Measurements from ENCODE around the gene ZNF132.
A peak's percentile ranks its signal among the peaks of the same experiment; 100 is the strongest.

The ZNF132 gene

DNA sequence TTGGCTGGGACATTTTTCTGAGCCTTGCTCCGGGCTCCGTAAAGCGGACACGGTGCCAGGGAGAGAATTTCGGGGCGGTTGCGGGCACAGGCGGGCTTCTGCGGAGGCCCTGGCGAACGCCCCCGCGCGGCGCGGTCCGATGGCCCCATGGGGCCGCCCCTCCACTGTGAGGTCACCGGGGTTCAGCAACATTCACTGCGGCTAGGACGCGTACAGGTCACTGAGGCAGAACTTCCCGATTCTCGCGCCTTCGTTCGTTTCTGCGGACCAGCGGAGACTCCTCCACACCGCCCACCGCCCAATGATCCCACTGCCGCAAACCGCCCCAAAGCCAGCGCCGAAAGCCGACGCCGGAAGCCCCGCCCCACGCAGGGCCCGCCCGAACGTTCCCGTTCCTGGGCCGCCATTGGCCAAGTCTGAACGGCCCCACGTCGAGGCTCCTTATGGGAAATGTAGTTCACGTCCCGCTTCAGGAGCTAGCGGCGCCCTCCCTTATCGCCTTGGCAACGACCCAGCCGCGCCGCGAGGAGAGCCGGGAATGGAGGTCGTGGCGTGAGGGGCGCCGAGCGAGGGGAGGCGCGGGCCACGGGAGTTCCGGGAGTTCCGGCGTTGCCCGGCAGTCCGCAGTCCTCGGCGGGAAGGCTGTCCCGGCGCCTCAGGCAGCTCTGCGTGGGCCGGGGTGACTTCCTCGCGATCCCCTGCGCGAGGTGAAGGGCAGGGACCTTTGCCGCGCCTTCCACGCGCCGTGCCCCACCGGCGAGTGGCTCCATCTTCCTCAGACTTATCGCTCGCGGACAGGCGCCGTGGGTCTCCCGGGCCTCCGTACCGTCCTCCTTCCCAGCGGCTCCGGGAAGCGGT, 31.6 kb downstream of the ZNF132 start, which contains the start of gene ZNF584 (continued):
- TF ChIP-seq ZNF654 (tag by site-specific recombination; IDR thresholded peaks at IDR 0.05; ENCODE audit: low read depth) (no peak), ZSCAN16 (tag by site-specific recombination; IDR thresholded peaks at IDR 0.05) (no peak), ZNF10 (tag by site-specific recombination; IDR thresholded peaks at IDR 0.05) (no peak), ZNF555 (tag by site-specific recombination; conservative IDR thresholded peaks at IDR 0.05) (no peak), ZNF791 (tag by site-specific recombination; IDR thresholded peaks at IDR 0.05) (no peak), ZNF549 (tag by site-specific recombination; IDR thresholded peaks at IDR 0.05) (no peak), ZNF529 (tag by site-specific recombination; IDR thresholded peaks at IDR 0.05; ENCODE audit: insufficient replicate concordance) (no peak), MYNN (tag by site-specific recombination; IDR thresholded peaks at IDR 0.05; ENCODE audit: borderline replicate concordance) (no peak), KLF1 (tag by site-specific recombination; IDR thresholded peaks at IDR 0.05) (peak; percentile 90), TCF7L2 (IDR thresholded peaks at IDR 0.05; ENCODE audit: borderline replicate concordance, low read depth, low read length) (no peak), ZNF23 (tag by site-specific recombination; IDR thresholded peaks at IDR 0.05; ENCODE audit: borderline replicate concordance) (0 out of 2 replicates have a peak, but pooled peaks have one; percentile 44), ZBTB7A (tag by site-specific recombination; IDR thresholded peaks at IDR 0.05; ENCODE audit: low read depth) (peak; percentile 36; the same call in 1 of the 2 replicates), ZNF624 (tag by site-specific recombination; IDR thresholded peaks at IDR 0.05) (no peak), ZNF391 (tag by site-specific recombination; IDR thresholded peaks at IDR 0.05; ENCODE audit: borderline replicate concordance, low read depth) (no peak), ZNF707 (tag by site-specific recombination; IDR thresholded peaks at IDR 0.05) (no peak), ZNF423 (tag by site-specific recombination; IDR thresholded peaks at IDR 0.05) (no peak), ZNF146 (tag by site-specific recombination; IDR thresholded peaks at IDR 0.05) (no peak), ZNF416 (tag by site-specific recombination; IDR thresholded peaks at IDR 0.05) (no peak), ZNF112 (tag by site-specific recombination; IDR thresholded peaks at IDR 0.05) (no peak), ZSCAN30 (tag by site-specific recombination; IDR thresholded peaks at IDR 0.05) (peak; percentile 65), ZNF776 (tag by site-specific recombination; IDR thresholded peaks at IDR 0.05; ENCODE audit: borderline replicate concordance) (no peak), KLF10 (tag by site-specific recombination; IDR thresholded peaks at IDR 0.05) (0 out of 2 replicates have a peak, but pooled peaks have one; percentile 57), KLF8 (tag by site-specific recombination; IDR thresholded peaks at IDR 0.05) (peak; percentile 98)
- TF ChIP-seq, protein P1, sequence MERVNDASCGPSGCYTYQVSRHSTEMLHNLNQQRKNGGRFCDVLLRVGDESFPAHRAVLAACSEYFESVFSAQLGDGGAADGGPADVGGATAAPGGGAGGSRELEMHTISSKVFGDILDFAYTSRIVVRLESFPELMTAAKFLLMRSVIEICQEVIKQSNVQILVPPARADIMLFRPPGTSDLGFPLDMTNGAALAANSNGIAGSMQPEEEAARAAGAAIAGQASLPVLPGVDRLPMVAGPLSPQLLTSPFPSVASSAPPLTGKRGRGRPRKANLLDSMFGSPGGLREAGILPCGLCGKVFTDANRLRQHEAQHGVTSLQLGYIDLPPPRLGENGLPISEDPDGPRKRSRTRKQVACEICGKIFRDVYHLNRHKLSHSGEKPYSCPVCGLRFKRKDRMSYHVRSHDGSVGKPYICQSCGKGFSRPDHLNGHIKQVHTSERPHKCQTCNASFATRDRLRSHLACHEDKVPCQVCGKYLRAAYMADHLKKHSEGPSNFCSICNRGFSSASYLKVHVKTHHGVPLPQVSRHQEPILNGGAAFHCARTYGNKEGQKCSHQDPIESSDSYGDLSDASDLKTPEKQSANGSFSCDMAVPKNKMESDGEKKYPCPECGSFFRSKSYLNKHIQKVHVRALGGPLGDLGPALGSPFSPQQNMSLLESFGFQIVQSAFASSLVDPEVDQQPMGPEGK (tag by site-specific recombination; IDR thresholded peaks at IDR 0.05), result peak; percentile 54
- TF ChIP-seq, protein P2, sequence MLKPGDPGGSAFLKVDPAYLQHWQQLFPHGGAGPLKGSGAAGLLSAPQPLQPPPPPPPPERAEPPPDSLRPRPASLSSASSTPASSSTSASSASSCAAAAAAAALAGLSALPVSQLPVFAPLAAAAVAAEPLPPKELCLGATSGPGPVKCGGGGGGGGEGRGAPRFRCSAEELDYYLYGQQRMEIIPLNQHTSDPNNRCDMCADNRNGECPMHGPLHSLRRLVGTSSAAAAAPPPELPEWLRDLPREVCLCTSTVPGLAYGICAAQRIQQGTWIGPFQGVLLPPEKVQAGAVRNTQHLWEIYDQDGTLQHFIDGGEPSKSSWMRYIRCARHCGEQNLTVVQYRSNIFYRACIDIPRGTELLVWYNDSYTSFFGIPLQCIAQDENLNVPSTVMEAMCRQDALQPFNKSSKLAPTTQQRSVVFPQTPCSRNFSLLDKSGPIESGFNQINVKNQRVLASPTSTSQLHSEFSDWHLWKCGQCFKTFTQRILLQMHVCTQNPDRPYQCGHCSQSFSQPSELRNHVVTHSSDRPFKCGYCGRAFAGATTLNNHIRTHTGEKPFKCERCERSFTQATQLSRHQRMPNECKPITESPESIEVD (tag by site-specific recombination; IDR thresholded peaks at IDR 0.05), result no peak
- TF ChIP-seq, protein P3, sequence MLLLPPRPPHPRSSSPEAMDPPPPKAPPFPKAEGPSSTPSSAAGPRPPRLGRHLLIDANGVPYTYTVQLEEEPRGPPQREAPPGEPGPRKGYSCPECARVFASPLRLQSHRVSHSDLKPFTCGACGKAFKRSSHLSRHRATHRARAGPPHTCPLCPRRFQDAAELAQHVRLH (tag by site-specific recombination; IDR thresholded peaks at IDR 0.05), result no peak; the same call in 1 of the 2 replicates
- TF ChIP-seq, protein P4, sequence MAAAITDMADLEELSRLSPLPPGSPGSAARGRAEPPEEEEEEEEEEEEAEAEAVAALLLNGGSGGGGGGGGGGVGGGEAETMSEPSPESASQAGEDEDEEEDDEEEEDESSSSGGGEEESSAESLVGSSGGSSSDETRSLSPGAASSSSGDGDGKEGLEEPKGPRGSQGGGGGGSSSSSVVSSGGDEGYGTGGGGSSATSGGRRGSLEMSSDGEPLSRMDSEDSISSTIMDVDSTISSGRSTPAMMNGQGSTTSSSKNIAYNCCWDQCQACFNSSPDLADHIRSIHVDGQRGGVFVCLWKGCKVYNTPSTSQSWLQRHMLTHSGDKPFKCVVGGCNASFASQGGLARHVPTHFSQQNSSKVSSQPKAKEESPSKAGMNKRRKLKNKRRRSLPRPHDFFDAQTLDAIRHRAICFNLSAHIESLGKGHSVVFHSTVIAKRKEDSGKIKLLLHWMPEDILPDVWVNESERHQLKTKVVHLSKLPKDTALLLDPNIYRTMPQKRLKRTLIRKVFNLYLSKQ (tag by site-specific recombination; IDR thresholded peaks at IDR 0.05; ENCODE audit: borderline replicate concordance), result no peak
- TF ChIP-seq, protein P5, sequence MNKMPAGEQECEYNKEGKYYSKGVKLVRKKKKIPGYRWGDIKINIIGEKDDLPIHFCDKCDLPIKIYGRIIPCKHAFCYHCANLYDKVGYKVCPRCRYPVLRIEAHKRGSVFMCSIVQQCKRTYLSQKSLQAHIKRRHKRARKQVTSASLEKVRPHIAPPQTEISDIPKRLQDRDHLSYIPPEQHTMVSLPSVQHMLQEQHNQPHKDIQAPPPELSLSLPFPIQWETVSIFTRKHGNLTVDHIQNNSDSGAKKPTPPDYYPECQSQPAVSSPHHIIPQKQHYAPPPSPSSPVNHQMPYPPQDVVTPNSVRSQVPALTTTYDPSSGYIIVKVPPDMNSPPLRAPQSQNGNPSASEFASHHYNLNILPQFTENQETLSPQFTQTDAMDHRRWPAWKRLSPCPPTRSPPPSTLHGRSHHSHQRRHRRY (tag by site-specific recombination; IDR thresholded peaks at IDR 0.05), result no peak
- TF ChIP-seq, protein P6, sequence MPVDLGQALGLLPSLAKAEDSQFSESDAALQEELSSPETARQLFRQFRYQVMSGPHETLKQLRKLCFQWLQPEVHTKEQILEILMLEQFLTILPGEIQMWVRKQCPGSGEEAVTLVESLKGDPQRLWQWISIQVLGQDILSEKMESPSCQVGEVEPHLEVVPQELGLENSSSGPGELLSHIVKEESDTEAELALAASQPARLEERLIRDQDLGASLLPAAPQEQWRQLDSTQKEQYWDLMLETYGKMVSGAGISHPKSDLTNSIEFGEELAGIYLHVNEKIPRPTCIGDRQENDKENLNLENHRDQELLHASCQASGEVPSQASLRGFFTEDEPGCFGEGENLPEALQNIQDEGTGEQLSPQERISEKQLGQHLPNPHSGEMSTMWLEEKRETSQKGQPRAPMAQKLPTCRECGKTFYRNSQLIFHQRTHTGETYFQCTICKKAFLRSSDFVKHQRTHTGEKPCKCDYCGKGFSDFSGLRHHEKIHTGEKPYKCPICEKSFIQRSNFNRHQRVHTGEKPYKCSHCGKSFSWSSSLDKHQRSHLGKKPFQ (tag by site-specific recombination; IDR thresholded peaks at IDR 0.05), result no peak
- TF ChIP-seq, protein P7, sequence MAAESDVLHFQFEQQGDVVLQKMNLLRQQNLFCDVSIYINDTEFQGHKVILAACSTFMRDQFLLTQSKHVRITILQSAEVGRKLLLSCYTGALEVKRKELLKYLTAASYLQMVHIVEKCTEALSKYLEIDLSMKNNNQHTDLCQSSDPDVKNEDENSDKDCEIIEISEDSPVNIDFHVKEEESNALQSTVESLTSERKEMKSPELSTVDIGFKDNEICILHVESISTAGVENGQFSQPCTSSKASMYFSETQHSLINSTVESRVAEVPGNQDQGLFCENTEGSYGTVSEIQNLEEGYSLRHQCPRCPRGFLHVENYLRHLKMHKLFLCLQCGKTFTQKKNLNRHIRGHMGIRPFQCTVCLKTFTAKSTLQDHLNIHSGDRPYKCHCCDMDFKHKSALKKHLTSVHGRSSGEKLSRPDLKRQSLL (tag by site-specific recombination; IDR thresholded peaks at IDR 0.05), result no peak
